Right forelimb (tissue), 1 donor: ENCODE data around the gene ASH1L.
"Not testable (repeated sequence)": the region's sequence is repeated elsewhere in the genome, so short reads cannot be mapped to it uniquely, and the experiment has no call there.

ENCODE experiments used
- DNase-seq: peaks from one replicate; pipeline ENCODE4 v3.0.0-alpha.2; 2018

The ASH1L gene, protein sequence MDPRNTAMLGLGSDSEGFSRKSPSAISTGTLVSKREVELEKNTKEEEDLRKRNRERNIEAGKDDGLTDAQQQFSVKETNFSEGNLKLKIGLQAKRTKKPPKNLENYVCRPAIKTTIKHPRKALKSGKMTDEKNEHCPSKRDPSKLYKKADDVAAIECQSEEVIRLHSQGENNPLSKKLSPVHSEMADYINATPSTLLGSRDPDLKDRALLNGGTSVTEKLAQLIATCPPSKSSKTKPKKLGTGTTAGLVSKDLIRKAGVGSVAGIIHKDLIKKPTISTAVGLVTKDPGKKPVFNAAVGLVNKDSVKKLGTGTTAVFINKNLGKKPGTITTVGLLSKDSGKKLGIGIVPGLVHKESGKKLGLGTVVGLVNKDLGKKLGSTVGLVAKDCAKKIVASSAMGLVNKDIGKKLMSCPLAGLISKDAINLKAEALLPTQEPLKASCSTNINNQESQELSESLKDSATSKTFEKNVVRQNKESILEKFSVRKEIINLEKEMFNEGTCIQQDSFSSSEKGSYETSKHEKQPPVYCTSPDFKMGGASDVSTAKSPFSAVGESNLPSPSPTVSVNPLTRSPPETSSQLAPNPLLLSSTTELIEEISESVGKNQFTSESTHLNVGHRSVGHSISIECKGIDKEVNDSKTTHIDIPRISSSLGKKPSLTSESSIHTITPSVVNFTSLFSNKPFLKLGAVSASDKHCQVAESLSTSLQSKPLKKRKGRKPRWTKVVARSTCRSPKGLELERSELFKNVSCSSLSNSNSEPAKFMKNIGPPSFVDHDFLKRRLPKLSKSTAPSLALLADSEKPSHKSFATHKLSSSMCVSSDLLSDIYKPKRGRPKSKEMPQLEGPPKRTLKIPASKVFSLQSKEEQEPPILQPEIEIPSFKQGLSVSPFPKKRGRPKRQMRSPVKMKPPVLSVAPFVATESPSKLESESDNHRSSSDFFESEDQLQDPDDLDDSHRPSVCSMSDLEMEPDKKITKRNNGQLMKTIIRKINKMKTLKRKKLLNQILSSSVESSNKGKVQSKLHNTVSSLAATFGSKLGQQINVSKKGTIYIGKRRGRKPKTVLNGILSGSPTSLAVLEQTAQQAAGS (N-terminal part only)

DNA sequence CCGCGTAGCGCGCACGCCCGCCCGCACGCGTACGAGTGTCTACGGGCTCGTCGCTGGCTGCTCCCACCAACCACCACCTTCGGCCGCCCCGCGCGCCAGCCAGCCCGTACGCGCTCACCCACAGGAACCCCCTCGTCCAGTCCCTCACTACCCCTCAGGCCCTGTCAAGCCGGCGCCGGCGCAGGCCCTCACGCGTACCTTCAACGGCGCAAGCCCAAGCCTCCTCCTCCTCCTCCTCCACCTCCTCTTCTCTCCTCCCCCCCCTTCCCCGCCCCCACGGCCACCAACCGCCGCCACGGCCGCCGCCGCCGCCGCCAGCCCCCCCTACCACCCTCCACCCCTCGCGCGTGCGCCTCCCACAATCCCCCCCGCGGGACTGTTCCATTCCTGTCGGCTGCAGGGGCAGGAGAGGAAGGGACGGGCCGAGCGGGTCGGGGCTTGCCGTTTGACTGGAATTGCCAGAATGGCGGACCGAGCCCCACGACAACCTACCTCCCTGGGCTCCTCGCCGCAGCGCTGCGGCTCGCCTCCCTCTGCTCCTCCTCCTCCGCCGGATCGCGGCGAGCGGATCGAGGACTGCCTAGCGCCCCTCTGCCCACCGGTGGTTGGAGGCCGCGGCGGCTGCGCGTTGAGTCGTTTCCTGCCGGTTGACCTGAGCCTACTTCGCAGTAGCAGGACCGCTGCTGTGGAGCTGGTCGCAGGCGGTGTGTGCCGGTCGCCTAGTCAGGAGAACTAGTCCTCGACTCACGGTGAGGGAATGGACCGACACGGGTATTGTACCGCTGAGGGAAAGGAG lies at the start of gene ASH1L:
TSS of gene ASH1L (minus strand) at position 223 of the 796 bp plus-strand sequence. CDS start 41,284 bp downstream, outside the sequence.
- DNase-seq, result peak; percentile 97

DNA sequence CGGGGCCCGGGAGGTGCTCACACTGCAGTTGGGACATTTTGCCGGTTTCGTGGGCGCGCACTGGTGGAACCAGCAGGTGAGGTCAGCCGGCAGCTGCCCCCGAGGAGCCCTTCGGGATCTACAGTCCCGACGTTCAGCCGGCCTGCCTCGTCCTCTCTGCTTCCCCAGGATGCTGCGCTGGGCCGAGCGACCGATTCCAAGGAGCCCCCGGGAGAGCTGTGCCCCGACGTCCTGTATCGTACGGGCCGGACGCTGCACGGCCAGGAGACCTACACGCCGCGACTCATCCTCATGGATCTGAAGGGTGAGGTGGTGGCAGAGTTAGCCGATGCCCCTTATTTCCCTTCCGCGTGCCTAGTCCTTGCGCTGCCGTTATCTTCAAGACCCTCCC lies 47.6 kb upstream of the ASH1L start:
- DNase-seq, result not testable (repeated sequence)

DNA sequence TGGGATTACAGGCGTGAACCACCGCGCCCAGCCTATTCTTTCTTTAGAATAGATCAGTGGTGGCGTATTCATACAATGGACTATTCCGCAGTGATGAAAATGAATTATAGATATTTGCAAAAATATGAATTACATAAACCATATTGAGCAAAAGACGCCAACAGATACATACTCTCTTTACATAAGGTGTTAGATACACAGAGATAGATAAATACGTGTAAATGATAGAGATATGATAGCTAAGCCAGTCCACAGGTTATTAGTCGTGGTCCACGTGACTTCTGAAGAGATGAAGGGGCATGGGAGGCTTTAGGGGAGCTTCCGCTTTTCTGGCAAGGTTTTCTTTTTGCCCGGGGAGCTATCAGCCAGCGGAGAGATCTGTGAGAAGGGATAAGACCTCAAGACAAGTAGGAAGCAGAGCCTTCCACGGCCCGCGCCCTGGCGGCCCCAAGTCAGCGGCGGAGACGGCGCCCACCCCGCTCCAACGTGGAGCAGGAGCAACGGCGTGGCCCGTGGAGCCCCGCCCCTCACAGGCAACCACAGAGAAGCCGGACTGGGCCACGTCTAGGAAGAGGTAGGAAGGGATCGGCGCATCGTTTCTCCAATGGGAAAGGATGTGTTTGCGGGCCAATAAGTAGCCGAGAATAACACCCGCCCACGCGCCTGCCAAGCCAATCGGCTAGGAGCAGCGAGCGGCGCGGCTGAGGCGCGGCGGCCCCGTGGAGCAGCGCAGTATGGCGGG lies 47.1 kb upstream of the ASH1L start, which contains the start of gene MSTO1:
TSS of gene MSTO1 (plus strand) at position 704 of the 742 bp plus-strand sequence. CDS start at position 735, 31 bp downstream.
- peak; percentile 94 for DNase-seq

DNA sequence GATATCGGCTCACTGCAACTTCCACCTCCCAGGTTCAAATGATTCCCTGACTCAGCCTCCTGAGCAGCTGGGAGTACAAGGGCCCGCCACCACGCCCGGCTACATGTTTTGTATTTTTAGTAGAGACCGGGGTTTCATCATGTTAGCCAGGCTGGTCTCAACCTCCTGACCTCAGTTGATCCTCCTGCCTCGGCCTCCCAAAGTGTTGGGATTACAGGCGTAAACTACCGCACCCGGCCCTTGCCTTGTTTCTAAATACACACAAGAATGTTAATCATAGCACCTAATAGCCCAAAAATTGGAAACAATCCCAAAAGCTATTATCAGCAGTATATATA lies 46.3 kb upstream of the ASH1L start:
- DNase-seq, result no peak

DNA sequence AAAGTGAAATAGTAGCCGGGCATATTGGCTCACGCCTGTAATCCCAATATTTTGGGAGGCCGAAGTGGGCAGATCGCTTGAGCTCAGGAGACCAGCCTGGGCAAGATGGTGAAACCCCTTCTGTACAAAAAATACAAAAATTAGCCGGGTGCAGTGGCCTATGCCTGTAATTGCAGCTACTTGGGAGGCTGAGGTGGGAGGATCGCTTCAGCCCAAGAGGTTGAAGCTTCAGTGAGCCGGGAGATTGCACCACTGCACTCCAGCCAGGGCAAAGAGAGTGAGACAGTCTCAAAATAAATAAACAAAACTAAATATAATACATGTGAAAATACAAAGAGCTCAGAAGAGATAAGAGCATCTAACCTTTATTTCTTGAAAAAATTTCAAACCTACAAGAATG lies 45.1 kb upstream of the ASH1L start:
- DNase-seq, result no peak

DNA sequence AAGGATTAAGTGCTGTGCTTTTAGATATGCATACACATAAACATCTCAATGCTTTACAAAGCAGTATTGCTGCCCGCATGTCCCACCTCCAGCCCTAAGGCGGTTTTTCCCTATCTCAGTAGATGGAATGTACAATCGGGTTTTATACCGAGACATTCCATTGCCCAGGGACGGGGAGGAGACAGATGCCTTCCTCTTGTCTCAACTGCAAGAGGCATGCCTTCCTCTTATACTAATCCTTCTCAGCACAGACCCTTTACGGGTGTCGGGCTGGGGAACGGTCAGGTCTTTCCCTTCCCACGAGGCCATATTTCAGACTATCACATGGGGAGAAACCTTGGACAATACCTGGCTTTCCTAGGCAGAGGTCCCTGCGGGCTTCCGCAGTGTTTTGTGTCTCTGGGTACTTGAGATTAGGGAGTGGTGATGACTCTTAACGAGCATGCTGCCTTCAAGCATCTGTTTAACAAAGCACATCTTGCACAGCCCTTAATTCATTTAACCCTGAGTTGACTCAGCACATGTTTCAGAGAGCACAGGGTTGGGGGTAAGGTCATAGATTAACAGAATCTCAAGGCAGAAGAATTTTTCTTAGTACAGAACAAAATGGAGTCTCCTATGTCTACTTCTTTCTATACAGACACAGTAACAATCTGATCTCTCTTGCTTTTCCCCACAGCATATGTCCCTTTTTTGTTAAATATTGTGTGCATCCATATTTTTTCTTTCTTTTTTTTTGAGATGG lies 37.4 kb upstream of the ASH1L start:
- not testable (repeated sequence) for DNase-seq

DNA sequence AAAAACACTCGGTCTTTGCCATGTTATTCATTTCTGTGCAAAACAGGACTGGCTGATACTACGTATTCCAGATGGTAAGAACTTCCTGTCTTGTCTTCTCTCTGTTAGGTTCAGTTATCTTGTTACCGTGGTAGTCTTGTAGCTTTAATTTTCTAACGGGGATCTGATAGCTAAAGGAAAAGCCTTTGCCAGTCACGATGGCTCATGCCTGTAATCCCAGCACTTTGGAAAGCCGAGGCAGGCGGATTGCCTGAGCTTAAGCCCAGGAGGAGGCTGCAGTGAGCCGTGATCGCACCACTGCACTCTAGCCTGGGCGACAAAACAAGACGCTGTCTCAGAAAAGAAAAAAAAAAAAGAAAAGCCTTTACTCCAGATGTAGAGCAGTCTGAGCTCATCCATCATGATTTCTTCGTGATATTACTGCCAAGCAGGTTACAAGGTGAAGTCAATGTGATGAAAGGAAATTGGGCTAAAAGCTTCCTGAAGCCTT lies 36.3 kb upstream of the ASH1L start:
- no peak for DNase-seq

DNA sequence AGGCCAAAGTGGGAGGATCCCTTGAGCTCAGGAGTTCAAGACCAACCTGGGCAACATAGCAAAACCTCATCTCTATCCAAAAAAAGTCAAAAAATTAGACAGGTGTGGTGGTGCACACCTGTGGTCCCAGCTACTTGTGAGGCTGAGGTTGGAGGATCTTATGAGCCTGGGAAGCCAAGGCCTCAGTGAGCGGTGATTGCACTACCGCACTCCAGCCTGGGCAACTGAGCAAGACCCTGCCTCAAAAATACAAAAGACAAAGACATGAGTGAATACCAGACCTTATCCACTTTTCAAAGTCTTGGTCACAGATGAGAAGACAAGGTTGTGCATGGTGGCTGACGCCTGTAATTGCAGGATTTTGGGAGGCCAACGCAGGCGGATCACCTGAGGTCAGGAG lies 34.3 kb upstream of the ASH1L start:
- no peak for DNase-seq

DNA sequence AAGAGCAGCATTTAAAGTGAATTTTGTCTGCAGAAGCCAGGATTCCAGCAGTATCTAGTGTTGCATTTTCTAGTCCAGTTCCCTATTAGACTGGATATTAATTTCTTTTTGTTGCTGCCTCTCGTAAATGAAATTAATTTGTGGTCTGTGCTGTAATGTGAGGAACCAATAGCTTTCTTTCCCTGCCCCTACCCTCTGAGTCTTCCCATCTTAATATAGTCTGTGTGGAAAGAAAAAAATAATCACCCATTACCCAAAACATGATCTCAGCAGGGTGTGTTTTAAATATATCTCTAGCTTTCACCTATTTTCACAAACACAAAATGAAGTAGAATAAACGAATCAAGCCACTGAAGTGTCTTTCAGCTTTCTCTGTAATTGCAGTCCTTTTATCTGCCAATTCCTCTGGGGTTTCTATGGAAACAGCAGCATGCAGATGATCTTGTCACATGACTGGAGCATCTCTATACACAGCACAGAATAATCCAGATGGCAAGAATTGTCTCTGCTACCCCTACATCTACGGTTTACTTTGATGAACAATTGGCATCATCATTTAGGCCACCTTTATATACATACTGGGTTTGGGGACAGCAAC lies 33.4 kb upstream of the ASH1L start:
- DNase-seq, result not testable (repeated sequence)

DNA sequence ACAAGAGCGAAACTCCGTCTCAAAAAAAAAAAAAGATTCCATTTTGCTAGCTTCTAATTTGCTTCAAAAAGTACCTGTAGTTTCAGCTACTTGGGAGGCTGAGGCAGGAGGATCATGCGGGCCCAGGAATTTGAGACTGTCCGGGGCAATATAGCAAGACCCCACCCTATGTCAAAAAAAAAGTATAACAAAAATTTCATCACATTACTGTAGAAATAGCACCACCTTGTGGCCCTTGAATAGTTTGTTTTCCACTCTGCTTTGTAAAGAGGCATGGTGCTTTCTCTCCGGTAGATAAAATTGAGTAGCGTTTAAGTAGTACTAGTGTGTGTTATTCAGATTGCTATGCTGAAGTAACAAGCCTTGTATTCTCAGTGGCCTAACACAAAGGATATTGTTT lies 29.2 kb upstream of the ASH1L start:
- DNase-seq, result no peak

DNA sequence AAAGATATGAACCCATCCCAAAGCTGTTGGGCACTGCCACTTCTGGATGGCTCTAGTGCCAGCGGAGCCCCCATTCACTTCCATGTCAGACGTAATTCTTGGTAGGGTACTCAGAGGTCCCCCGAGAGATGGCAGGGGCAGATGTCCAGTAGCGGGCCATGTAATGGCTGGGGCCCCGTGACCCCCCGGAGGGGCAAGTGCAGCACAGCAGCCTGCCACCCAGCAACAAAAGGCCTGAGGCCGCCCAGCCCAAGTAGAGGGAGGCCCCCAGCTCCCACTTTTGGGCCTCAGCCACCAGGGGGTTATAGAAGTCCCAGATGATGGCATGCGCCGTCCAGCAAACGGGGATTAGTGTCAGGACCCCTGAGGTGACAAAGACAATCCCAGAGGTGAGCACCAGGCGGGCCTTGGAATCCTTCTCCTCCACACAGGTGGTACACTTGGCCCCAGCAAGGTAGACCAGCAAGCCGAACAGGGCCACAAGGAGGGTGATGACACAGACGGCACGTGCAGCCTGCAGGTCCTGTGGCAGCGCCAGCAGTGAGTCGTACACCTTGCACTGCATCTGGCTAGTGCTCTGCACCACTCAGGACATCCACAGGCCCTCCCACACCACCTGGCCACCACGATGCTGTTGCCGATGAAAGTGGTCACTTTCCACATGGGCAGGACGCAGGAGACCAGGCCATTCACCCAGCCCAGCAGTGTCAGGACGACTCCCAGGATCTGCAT lies 28.1 kb upstream of the ASH1L start:
- not testable (repeated sequence) for DNase-seq

DNA sequence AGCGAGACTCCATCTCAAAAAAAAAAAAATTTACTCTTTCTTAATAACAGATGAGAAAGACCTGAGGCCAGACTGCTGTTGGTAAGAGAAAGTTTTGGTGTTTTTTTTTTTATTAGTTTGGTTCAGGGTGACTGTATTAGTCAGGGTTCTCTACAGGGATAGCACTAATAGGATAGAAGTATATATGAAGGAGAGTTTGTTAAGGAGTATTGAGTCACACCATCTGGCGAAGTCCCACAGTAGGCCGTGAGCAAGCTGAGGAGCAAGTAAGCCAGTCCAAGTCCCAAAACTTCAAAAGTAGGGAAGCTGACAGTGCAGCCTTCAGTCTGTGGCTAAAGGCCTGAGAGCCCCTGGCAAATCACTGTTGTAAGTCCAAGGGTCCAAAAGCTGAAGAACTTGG lies 26.7 kb upstream of the ASH1L start:
- DNase-seq, result not testable (repeated sequence)

DNA sequence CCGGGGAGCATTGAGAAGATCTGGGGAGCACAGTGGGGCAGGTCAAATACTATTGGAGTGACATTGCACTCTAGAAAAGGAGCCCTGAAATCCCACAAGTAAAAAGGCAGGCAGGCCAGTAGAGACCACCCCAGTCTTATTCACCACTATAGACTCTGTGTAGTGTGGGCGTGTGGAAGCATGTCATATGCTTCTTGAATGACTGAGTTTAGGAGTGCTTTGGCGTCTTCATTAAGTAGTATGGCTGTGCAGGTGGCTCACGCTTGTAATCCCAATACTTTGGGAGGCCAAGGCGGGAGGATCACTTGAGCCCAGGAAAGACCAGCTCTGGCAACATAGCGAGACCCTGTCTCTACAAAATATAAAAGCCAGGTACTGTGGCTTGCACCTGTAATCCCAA lies 21.2 kb upstream of the ASH1L start:
- not testable (repeated sequence) for DNase-seq

DNA sequence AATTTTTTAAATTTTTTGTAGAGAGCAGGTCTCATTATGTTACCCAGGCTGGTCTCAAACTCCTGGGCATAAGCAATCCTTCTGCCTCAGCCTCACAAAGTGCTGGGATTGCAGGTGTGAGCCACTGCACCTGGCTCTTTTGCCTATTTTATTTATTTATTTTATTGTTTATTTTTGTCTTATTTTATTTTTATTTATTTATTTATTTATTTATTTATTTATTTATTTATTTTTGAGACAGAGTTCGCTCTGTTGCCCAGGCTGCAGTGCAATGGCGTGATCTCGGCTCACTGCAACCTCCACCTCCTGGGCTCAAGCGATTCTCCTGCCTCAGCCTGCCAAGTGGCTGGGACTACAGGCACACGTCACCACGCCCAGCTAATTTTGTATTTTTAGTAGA lies 13.0 kb upstream of the ASH1L start:
- DNase-seq, result not testable (repeated sequence)

DNA sequence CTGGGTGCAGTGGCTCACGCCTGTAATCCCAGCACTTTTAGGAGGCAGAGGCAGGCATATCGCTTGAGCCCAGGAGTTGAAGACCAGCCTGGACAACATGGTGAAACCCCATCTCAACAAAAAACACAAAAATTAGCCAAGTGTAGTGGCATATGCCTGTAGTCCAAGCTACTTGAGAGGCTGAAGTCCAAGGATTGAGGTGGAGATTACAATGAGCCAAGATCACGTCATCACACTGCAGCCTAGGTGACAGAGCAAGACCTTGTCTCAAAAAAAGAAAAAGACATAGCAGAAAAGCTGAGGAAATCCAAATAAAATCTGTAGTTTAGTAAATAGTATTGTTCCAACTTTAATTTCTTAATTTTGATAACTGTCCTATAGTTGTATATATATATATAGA lies 11.5 kb upstream of the ASH1L start:
- no peak for DNase-seq

DNA sequence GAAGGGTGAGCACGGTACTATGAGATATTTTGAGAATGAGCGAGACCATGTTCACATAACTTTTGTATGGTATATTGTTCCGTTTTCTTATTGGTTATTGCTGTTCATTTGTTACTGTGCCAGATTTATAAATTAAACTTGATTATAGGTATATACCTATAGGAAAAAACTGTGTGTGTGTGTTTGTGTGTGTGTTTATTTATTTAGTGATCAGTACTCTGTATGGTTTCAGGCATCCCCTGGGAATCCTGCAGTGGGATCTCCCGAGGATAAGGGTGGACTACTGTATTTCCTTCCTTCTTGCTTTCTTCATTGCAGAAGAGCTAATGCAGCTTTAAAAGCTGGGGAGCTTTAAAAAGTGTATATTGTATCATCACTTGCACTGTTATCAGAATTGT lies 8.0 kb upstream of the ASH1L start:
- no peak for DNase-seq

DNA sequence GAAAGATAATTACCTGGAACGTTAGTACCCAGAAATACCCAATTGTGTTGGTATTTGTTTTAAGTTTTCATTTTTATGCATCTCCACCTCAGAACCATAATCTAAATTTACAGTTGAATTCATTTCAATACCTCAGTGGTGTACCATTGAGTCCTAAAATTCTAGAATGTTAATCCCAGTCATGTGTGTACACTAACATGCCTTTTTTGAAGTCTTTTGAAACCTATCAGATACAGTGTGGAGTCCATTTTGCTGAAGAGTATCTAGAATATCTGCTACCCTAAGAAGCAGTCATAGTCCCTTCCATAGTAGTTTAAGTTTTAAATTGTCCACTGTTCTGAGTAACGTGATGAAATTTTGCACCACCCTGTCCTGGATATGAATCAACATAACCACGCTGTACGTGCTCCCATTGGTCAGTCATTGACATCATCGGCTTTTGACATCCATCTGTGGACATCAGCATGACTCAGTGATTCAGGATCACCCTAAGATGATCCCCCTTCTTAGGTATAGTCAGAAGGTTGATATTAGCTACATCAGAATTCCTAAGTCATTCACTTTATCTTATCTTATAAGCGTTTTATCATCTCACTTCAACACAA lies 7.5 kb upstream of the ASH1L start:
- DNase-seq, result no peak

DNA sequence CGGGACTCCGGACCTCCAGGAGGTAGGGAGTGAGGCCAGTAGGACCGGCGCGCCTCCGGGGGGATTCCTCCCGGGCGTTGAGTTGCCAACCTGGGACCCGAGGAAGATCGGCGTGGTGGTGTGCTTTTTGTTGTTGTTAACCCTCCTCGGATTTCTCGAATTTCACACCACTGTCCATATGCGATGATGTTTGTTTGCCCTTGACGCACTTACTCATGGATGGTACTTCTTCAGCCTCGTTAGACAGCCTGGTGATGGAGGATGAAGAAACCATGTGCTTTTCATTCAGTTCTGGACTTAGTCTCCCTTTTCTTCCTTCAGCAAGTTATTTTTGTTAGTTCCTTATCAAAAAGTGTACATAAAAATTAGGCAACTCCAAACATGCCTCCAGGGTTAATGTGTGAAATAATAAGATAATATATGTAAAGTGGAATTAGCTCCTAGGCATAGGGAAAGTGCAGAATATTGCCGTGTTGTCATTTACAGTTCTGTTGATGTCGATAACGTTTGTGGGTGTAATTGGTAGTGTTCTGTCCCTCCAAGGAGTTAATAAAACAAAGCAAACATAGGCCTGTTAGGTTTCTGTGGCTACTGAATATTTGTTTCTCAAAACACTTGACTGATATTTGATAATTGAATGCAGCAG lies 897 bp upstream of the ASH1L start:
- not testable (repeated sequence) for DNase-seq
